ENCODE results near the gene DCLK1.
"Not testable (repeated sequence)": the region's sequence is repeated elsewhere in the genome, so short reads cannot be mapped to it uniquely, and the experiment has no call there.

DCLK1 gene

GRCh38 chr13:36031490-36031889 is 99.7 kb downstream of the DCLK1 start:
- DNase-seq: no peak

GRCh38 chr13:36030670-36031331 is 100.4 kb downstream of the DCLK1 start:
- no peak for DNase-seq

- DNase-seq: no peak
These were observed 102.0 kb downstream of the DCLK1 start for GRCh38 chr13:36029166-36029565.

- no peak for DNase-seq
These were observed 102.7 kb downstream of the DCLK1 start for GRCh38 chr13:36028359-36029025.

GRCh38 chr13:36026531-36026930 is 104.7 kb downstream of the DCLK1 start:
- no peak for DNase-seq

GRCh38 chr13:36014763-36015162 is 116.4 kb downstream of the DCLK1 start:
- DNase-seq: no peak

- DNase-seq: no peak
These were observed 124.1 kb downstream of the DCLK1 start for GRCh38 chr13:36006894-36007675.

GRCh38 chr13:36006347-36006746 is 124.8 kb downstream of the DCLK1 start:
- DNase-seq: no peak

- no peak for DNase-seq
These were observed 129.6 kb downstream of the DCLK1 start for GRCh38 chr13:36001561-36001960.

- no peak for DNase-seq
These were observed 131.2 kb downstream of the DCLK1 start for GRCh38 chr13:36000028-36000427.

- no peak for DNase-seq
These were observed 134.8 kb downstream of the DCLK1 start for GRCh38 chr13:35996360-35996759.

GRCh38 chr13:35995136-35995535 is 136.0 kb downstream of the DCLK1 start:
- no peak for DNase-seq

- no peak for DNase-seq
These were observed 136.8 kb downstream of the DCLK1 start for GRCh38 chr13:35994131-35994966.

GRCh38 chr13:35993686-35994085 is 137.5 kb downstream of the DCLK1 start:
- no peak for DNase-seq

GRCh38 chr13:35992964-35993363 is 138.2 kb downstream of the DCLK1 start:
- DNase-seq: no peak

GRCh38 chr13:35990196-35990595 is 141.0 kb downstream of the DCLK1 start:
- no peak for DNase-seq

GRCh38 chr13:35988648-35989081 is 142.5 kb downstream of the DCLK1 start:
- DNase-seq: no peak

- no peak for DNase-seq
These were observed 143.3 kb downstream of the DCLK1 start for GRCh38 chr13:35987572-35988513.

GRCh38 chr13:35984776-35985453 is 146.3 kb downstream of the DCLK1 start:
- DNase-seq: no peak

GRCh38 chr13:35984287-35984686 is 146.9 kb downstream of the DCLK1 start:
- no peak for DNase-seq

- DNase-seq: not testable (repeated sequence)
These were observed 147.5 kb downstream of the DCLK1 start for GRCh38 chr13:35983703-35984102.

Data from NCI-H526 treated with DMSO at 0.1 percent for 48 hours (cell line).